Prostate gland (tissue), 2 donors: ENCODE measurements around the gene ZNF708.

Experiments
- POLR2AphosphoS5 ChIP-seq: sonication (generic); formaldehyde crosslinking; IDR thresholded peaks from one replicate; pipeline ENCODE4 v1.6.1; 2017; ENCODE audit warnings: antibody characterized with exemption
- TF ChIP-seq, protein P1 (sequence below), 4 experiments: fragments of 200-600 bp in 2 of 4; fragments of 450-650 bp in 2 of 4; sonication (generic) in 2 of 4; IDR thresholded peaks; 1 replicate in 3 of 4; 2 replicates in 1 of 4; pipeline ENCODE4 v1.5.1; 2016 to 2019; ENCODE audit warnings: antibody characterized with exemption in 4 of 4, mild to moderate bottlenecking in 2 of 4, moderate library complexity in 2 of 4

DNA sequence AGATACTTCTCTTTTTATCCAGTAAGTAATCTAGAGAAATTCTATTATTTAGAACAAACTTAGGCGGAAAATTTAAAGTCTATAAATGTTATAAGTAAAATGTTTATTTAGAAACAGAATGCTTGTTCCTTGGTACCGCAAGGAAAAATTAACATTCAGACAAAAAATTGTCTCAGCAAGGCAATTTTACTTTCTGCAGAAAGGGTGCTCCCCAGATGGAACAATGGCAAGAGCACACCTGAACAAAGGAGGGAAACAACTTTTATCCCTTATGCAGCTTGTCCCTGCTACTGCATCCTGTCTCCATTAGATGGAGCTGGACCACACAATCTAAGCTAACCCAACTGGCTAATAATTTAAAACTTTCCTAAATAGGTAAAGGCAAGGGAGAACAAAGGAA is 6.5 kb upstream of the ZNF708 start:
- TF ChIP-seq, protein P1, sequence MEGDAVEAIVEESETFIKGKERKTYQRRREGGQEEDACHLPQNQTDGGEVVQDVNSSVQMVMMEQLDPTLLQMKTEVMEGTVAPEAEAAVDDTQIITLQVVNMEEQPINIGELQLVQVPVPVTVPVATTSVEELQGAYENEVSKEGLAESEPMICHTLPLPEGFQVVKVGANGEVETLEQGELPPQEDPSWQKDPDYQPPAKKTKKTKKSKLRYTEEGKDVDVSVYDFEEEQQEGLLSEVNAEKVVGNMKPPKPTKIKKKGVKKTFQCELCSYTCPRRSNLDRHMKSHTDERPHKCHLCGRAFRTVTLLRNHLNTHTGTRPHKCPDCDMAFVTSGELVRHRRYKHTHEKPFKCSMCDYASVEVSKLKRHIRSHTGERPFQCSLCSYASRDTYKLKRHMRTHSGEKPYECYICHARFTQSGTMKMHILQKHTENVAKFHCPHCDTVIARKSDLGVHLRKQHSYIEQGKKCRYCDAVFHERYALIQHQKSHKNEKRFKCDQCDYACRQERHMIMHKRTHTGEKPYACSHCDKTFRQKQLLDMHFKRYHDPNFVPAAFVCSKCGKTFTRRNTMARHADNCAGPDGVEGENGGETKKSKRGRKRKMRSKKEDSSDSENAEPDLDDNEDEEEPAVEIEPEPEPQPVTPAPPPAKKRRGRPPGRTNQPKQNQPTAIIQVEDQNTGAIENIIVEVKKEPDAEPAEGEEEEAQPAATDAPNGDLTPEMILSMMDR (IDR thresholded peaks at IDR 0.05), result no peak
- TF ChIP-seq POLR2AphosphoS5, result no peak
